GM19324 (cell line): Measurements from ENCODE around the gene IGFBP7.

Experiments used
- ATAC-seq: cut with Tn5 transposase; IDR thresholded peaks from one replicate; pipeline ENCODE4 v1.9.1; 2021; ENCODE audit warnings: mild to moderate bottlenecking, moderate library complexity; ENCODE audit not compliant: unreplicated experiment, low FRiP score

IGFBP7 gene

GRCh38 chr4:57044996-57045395, 65.2 kb downstream of the IGFBP7 start:
- no peak for ATAC-seq

- no peak for ATAC-seq
Measured at GRCh38 chr4:57044279-57044678, 65.9 kb downstream of the IGFBP7 start.

DNA sequence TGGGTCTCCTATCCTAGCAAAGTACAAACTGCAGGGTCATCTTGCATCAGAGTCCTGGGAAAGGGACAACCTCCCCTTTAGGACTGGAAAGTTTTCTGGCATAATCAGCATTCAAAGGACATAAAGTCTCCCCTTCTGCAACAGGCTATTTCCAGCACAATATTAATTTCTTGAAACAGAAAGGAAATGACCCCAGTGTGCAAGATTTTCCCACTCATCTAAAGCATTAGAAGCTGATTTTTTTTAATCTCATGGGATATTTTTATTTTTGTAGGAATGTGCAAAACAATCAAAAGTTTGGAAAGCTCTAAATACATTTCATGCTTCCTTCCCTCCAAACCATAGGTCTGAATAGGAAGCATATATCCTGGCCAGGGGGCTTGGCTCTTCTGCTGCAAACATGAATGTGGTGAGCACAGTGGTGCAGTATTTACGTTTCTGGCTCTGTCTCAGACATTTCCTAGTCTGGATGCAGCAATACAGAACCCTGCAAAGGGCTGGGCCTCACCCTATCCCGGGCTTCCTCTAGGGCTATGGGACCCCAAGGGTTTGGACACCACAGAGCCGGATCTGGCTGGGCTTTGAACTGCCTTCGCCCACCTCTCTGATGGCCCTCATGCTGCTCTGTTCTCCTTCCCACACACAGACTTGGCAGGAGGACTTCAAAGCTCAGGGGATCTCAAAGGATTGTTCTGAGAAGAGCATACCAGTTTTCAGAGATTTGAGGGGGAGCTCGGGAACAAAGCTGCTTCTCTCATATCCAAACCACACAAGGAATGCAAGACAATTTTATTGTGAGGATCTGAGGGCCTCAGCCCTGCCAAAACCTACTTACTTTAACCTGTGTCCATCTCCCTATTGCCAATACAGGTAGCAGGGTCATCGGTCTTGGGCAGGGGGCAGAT, 66.6 kb downstream of the IGFBP7 start:
- ATAC-seq = no peak

- ATAC-seq = no peak
Measured at GRCh38 chr4:57042711-57043169, 67.4 kb downstream of the IGFBP7 start.

DNA sequence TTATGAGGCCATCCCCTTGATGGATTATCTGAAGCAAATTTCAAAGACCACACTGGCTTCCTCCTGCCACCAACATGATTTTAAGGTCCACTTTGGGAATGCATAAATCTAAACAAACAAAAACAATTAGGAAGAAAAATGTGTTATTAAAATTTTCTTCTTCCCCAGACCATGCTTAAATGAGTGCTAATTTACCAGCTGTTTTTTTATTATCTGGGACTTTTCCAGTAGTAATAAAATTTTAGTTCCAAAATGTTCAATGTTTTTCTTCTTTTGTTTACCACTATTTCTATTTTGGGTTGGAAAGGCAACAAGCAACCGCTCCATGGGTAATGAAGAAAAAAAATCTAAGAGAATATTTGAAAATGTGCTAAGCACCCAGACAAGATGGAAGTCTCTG, 69.2 kb downstream of the IGFBP7 start:
- no peak for ATAC-seq

DNA sequence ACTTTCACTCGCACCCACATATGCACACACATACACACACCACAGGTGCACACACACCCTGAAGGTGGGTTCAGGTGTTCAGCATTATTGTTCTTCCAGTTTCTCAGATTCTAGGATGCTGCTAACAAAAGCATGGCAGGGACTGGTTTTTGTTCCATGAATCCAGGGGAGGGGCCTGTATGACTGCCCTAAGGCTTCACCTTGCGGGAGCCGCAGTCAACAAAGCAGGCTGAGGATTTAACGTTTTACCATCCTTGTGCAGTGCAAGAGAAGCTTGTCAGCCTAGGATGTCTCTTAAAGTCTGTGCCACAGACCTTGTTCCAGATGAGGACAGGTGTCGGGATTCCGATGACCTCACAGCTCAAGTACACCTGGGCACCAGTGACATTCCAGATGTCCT, 69.7 kb downstream of the IGFBP7 start:
- no peak for ATAC-seq

- ATAC-seq = no peak
Measured at GRCh38 chr4:57039345-57039744, 70.8 kb downstream of the IGFBP7 start.

DNA sequence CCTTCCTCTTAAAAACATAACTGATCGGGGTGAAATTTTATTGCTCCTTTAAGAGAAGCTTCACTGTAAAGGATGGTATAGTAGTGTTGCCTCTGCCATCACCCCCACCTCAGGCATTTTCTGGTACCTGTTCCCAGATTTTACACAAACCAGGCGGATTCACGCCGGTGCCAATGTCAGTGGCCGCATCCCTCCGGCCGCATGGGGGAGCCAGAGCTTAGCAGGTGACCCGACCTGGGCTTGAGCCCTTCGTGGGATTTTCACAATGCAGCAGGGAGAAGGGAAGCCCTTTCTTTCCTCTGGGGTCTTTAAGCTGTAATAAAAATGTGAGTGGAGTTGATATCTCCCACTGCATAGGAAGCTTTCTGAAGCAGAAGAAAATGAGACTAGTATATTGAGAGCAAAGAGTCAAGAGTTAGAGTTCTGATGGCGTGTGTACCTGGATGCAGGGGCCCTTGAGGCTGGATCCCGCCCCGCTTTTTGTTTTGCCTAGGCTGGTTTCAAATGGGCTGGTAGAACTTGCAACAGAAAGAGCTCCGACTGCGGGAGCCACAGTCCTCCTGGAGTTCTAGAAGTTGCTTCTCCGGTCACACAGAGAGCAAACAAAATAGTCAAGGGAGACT, 72.1 kb downstream of the IGFBP7 start:
- ATAC-seq = no peak

GRCh38 chr4:57034520-57034919, 75.7 kb downstream of the IGFBP7 start:
- ATAC-seq = no peak

GRCh38 chr4:57023104-57023503, 87.1 kb downstream of the IGFBP7 start:
- no peak for ATAC-seq

DNA sequence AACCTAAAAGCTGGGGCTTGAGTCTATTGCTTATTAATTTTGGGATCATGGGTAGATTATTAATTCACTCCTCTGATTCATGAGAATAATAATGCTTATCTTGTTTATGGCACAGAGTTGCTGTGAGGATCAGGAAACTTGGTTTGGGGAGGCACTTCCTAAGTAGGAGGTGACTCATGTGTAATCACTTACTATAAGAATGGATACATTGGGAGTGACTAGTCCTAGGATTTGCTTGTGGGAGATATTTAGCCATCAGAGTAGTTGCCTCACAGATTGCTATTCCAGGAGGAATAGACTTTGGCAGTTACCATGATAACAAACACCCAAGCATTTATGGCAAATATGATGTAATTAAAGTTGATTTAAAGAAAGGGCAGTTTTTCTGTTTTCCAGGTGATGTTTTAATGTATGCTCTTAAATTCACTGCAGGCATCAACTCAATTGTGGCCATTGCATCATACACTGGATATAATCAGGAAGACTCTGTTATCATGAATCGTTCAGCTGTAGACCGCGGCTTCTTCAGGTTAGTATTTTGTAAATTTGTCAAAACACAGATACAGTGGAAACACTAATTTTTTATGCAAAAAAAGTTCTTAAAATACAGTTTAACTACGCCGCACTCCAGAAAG, 89.6 kb downstream of the IGFBP7 start:
- ATAC-seq = no peak

- ATAC-seq = no peak
Measured at GRCh38 chr4:57018980-57019379, 91.2 kb downstream of the IGFBP7 start.

- no peak for ATAC-seq
Measured at GRCh38 chr4:57013543-57014120, 96.6 kb downstream of the IGFBP7 start.

- ATAC-seq = no peak
Measured at GRCh38 chr4:56999751-57000150, 110.4 kb downstream of the IGFBP7 start.

GRCh38 chr4:56995525-56995924, 114.7 kb downstream of the IGFBP7 start:
- no peak for ATAC-seq

DNA sequence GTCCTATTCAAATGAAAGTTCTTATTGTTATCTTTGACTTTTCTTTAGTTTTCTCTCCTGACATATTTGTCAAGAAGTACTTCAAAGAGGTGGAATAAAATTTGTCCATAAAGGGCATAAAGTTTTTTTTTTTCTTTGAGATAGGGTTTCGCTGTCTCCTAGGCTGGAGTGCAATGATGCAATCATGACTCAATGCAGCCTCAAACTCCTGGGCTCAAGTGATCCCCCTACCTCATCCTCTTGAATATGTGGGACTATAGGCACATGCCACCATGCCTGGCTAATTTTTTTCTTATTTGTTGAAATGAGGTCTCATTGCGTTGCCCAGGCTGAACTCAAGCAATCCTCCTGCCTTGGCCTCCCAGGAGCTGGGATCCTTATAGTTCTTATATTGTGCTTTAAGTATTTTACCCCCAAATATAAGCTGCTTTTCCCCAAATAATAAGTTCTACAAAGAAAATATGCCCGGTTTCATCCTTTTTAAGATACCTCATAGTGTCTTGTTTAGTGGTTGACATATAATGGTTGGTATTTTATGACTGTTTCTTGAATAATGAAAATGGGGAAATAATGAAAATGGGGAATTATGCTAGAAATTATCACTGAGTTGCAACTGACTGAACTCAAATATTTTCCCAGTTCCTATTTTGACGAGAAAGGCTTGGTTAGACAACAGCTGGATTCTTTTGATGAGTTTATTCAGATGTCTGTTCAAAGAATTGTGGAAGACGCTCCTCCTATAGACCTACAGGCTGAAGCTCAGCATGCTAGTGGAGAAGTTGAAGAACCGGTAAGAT, 119.9 kb downstream of the IGFBP7 start:
- ATAC-seq = no peak

- no peak for ATAC-seq
Measured at GRCh38 chr4:56986952-56987351, 123.2 kb downstream of the IGFBP7 start.

- ATAC-seq = no peak
Measured at GRCh38 chr4:56986192-56986591, 124.0 kb downstream of the IGFBP7 start.

DNA sequence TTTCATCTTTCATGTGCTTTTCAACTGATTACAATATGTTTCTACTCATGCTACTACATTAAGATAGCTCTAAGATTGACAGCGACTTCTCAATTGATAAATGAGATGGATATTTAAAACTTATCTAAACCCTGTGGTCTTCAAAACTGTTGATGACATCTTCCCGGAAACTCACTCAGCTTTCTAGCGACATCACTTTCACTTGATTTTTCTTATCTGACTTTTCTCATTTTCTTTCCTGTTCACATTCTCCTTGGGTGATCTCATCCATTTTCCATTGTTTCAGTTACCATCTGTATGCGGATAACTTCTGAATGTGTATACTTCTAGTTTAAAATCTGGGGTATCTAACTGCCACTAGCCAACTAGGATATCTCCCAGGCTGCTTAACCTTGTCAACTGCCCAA, 128.4 kb downstream of the IGFBP7 start:
- no peak for ATAC-seq
